Lower leg skin (tissue), 4 donors: ENCODE data around the gene ITLN2. TPM values are rescaled to one million over a fixed set of nuclear protein-coding genes. Genes with fewer than 3 reads are reported as not detected.
"Not testable (repeated sequence)": the region's sequence is repeated elsewhere in the genome, so short reads cannot be mapped to it uniquely, and the experiment has no call there.

ENCODE experiments used
- DNase-seq, 2 donors: peaks; one replicate each; pipeline ENCODE4 v3.0.0-alpha.2; 2019; ENCODE audit warnings: low spot score in 2 of 2
- H3K4me3 ChIP-seq: fragments of 200-600 bp; sonication (generic); 2 replicates; pipeline ENCODE4 v1.5.1; 2017; ENCODE audit warnings: mild to moderate bottlenecking, low read depth; ENCODE audit not compliant: poor library complexity, severe bottlenecking
- POLR2A ChIP-seq, 2 donors: fragments of 450-650 bp; IDR thresholded peaks; one replicate each; pipeline ENCODE4 v1.6.1; 2016 to 2017; ENCODE audit warnings: antibody characterized with exemption in 2 of 2, mild to moderate bottlenecking in 1 of 2, moderate library complexity in 1 of 2
- WGBS, 2 donors: methylation state at CpG; one replicate each; pipeline ENCODE4 v1.1.5; 2018; 5-methylcytosine and 5-hydroxymethylcytosine counted together
- intact Hi-C: fragments of 100-400 bp; cut with DNase I; formaldehyde crosslinking; loops from one replicate; pipeline ENCODE4 v1.15.0; 2023; ENCODE audit warnings: low total_unique reads
- total RNA-seq, 4 donors: library from RNA; depleted of rRNA; stranded (reverse); fragments of >200 nt; gene quantifications; one replicate each; pipeline ENCODE4 v1.1.0, GENCODE V29; 2016
- TF ChIP-seq, protein P1 (sequence below), 3 donors: fragments of 450-650 bp; IDR thresholded peaks; one replicate each; pipeline ENCODE4 v1.5.1; 2016; ENCODE audit warnings: antibody characterized with exemption in 3 of 3, mild to moderate bottlenecking in 3 of 3, moderate library complexity in 2 of 3

Gene ITLN2
- total RNA-seq, 4 donors from 2014 or later = 1.0 to 1.2 TPM; not detected in 2

DNA sequence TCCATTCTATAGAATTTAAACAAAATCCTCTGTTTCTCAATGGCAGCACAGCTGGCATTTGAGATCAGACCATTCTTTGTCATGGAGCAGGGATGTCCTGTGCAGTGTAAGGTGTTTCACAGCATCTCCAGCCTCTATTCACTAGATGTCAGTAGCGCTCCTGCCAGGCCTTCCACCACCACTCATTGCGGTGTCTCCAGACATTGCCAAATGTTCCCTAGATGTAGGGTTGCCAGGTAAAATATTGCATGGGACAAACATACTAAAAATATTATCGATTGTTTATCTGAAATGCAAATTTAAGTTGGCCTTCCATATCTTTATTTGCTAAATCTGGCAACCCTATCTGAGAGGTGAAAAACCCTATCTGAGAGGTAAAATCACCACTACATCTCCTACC, 11.7 kb downstream of the ITLN2 start:
- WGBS, 2 donors = 72 to 77% methylated on average over 3 of the region's 3 CpGs

DNA sequence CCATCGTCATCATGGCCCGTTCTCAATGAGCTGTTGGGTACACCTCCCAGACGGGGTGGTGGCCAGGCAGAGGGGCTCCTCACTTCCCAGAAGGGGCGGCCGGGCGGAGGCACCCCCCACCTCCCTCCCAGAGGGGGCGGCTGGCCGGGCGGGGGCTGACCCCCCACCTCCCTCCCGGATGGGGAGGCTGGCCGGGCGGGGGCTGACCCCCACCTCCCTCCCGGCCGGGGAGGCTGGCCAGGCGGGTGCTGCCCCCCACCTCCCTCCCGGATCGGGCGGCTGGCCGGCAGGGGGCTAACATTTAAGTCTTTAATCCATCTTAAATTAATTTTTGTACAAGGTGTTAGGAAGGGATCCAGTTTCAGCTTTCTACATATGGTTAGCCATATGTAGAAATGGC, 17.9 kb downstream of the ITLN2 start:
- intact Hi-C loops, H3K4me3 ChIP-seq: not testable (repeated sequence)
- DNase-seq = peak in 1 of 2 donors; percentile 76
- 84 to 96% methylated on average over 12 to 16 of the region's 19 CpGs for WGBS, 2 donors

More for the DNA sequence above, 11.7 kb downstream of the ITLN2 start:
- H3K4me3 ChIP-seq = no peak overlapping the region
- TF ChIP-seq POLR2A (IDR thresholded peaks at IDR 0.05) = no peak
- TF ChIP-seq, protein P1, sequence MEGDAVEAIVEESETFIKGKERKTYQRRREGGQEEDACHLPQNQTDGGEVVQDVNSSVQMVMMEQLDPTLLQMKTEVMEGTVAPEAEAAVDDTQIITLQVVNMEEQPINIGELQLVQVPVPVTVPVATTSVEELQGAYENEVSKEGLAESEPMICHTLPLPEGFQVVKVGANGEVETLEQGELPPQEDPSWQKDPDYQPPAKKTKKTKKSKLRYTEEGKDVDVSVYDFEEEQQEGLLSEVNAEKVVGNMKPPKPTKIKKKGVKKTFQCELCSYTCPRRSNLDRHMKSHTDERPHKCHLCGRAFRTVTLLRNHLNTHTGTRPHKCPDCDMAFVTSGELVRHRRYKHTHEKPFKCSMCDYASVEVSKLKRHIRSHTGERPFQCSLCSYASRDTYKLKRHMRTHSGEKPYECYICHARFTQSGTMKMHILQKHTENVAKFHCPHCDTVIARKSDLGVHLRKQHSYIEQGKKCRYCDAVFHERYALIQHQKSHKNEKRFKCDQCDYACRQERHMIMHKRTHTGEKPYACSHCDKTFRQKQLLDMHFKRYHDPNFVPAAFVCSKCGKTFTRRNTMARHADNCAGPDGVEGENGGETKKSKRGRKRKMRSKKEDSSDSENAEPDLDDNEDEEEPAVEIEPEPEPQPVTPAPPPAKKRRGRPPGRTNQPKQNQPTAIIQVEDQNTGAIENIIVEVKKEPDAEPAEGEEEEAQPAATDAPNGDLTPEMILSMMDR (IDR thresholded peaks at IDR 0.05) = no peak
- no peak for DNase-seq
- intact Hi-C loops = no loop called here

DNA sequence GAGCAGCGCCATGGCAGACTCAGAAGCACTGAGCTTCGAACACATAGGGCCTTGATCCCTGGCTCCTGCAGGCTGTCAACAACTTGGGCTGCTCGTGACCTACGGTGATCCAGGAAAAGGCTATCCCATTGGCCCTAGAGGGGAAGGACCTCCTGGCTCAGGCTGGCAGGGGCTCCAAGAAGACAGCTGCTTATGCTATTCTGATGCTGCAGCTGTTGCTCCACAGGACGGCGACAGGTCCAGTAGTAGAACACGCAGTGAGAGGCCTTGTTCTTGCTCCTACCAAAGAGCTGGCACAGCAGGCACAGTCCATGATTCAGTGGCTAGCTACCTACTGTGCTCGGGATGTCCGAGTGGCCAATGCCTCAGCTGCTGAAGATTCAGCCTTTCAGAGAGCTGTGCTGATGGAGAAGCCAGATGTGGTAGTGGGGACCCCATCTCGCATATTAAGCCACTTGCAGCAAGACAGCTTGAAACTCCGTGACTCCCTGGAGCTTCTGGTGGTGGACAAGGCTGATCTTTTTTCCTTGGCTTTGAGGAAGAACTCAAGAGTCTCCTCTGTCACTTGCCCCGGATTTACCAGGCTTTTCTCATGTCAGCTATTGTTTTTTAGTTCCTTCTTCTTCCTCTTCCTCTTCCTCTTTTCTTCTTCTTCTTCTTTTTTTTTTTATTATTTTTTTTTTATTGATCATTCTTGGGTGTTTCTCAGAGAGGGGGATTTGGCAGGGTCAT, 18.9 kb downstream of the ITLN2 start:
- TF ChIP-seq POLR2A (IDR thresholded peaks at IDR 0.05) = no peak
- TF ChIP-seq, protein P1 (IDR thresholded peaks at IDR 0.05) = no peak
- intact Hi-C loops = no loop called here
- no peak overlapping the region for H3K4me3 ChIP-seq
- peak in 1 of 2 donors; percentile 76 for DNase-seq
- WGBS, 2 donors = 82% methylated on average over 12 of the region's 12 CpGs

DNA sequence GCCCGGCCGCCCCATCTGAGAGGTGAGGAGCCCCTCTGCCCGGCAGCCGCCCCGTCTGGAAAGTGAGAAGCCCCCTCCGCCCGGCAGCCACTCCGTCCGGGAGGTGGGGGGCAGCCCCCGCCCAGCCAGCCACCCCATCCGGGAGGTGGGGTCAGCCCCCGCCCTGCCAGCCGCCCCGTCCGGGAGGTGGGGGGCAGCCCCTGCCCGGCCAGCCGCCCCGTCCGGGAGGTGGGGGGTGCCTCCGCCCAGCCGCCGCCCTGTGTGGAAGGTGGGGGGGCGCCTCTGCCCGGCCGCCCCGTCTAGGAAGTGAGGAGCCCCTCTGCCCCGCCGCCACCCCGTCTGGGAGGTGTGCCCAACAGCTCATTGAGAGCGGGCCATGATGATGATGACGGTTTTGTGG, 21.3 kb downstream of the ITLN2 start:
- WGBS, 2 donors = 90 to 96% methylated on average over 14 to 21 of the region's 31 CpGs
- H3K4me3 ChIP-seq, intact Hi-C loops, DNase-seq: not testable (repeated sequence)

DNA sequence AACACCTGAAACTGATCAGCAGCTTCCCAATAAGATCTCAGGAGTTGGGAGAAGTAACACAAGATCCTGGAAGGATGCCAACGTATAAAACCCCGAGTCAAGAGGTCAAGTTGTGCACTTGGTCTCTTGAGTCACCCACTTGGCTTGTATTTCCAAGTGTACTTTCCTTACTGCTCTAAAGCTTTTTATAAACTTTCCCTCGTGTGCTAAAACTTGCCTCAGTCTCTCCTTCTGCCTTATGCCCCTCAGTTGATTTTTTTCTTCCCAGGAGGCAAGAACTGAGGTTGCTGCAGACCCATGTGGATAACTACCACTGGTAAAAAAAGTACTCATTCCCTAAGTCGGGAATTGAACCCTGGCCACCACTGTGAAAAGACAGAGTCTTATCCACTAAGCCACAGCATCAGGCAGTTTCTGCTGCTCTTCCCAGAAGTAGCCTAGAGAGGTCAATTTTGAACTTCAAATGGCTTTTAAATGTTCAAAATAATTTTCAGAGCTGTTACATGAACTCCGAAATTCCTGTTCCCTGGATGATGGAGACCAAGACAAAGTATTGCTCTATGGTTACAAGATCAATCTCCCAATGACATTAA, 28.9 kb downstream of the ITLN2 start:
- no peak for DNase-seq
- WGBS, 2 donors = 56 to 63% methylated on average over 5 of the region's 5 CpGs
- TF ChIP-seq, protein P1 (IDR thresholded peaks at IDR 0.05) = no peak
- no peak for TF ChIP-seq POLR2A (IDR thresholded peaks at IDR 0.05)
- no peak overlapping the region for H3K4me3 ChIP-seq
- intact Hi-C loops = no loop called here

DNA sequence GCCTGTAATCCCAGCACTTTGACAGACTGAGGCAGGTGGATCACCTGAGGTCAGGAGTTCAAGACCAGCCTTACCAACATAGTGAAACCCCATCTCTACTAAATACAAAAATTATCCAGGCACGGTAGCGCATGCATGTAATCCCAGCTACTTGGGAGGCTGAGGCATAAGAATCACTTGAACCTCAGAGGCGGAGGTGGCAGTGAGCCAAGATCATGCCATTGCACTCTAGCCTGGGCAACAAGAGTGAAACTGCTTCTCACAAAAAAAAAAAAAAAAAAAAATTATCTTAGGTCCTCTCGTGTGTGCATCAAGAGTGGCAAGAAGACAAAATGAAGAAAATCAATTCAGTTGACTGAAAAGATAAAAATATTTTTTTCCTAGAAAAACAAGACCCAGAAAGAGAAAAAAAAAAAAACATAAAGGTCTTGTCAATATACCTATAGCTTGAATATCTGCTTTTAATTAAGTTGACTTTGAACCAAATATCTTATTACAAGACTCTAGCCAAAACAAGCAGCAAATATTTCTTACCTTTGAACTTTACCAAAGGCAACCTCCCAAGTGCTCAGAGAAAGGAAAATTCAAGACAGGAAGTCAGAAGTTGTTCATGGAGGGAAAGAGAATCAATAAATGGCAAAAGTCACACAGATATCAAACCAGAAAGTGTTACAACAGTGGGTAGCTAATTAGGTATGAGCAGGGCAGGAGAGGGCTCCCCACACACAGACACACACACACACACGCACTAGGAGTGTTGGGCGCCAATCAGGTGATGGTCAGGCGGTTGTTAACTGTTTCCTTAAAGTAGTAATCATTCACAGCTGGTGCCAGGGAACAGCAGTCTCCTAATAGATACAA, 29.6 kb downstream of the ITLN2 start:
- no peak for TF ChIP-seq POLR2A (IDR thresholded peaks at IDR 0.05)
- TF ChIP-seq, protein P1 (IDR thresholded peaks at IDR 0.05) = no peak
- no peak for DNase-seq
- WGBS, 2 donors = 62 to 73% methylated on average over 7 of the region's 7 CpGs
- no peak overlapping the region for H3K4me3 ChIP-seq
- intact Hi-C loops = no loop called here
